GM12878 (cell line): ENCODE measurements around the gene ADGRD2. TPM values are rescaled to one million over a fixed set of nuclear protein-coding genes. Genes with fewer than 3 reads are reported as not detected.
A peak's percentile ranks its signal among the peaks of the same experiment; 100 is the strongest.

Experiments
- ATAC-seq: fragments of 200-7000 bp; cut with Tn5 transposase; 3 replicates; pipeline ENCODE4 v1.9.1; 2020; ENCODE audit warnings: mild to moderate bottlenecking, moderate library complexity
- BruUV-seq: library from RNA; stranded (reverse); fragments of 400-500 nt; replicated peaks from 2 replicates; lab custom pipeline; 2021; lab: Mats Ljungman, UMichigan
- CTCF ChIA-PET: fragments of 300-600 bp; sonication (Branson Sonifier 250); formaldehyde crosslinking; extraction: SDS; loops from one replicate; lab custom pipeline; 2021; ENCODE audit warnings: inconsistent platforms; lab: Yijun Ruan, JAX
- POLR2A ChIA-PET: fragments of 350-600 bp; formaldehyde crosslinking; extraction: SDS; loops from one replicate; lab custom pipeline; 2021; ENCODE audit warnings: inconsistent platforms; lab: Charles Lee
- RAD21 ChIA-PET: fragments of 300-600 bp; sonication (Branson Sonifier 250); formaldehyde crosslinking; loops from one replicate; lab custom pipeline; 2023; ENCODE audit warnings: antibody characterized with exemption; ENCODE audit not compliant: unreplicated experiment; lab: Charles Lee
- SMC1A ChIA-PET: fragments of 300-600 bp; sonication (Branson Sonifier 250); formaldehyde crosslinking; loops from one replicate; lab custom pipeline; 2023; ENCODE audit not compliant: unreplicated experiment, uncharacterized antibody; lab: Charles Lee
- DNase-seq: peaks from one replicate; pipeline ENCODE4 v3.0.0-alpha.2; 2011; ENCODE audit warnings: low read depth, low spot score
- FAIRE-seq: peaks from 3 replicates; lab custom pipeline; 2011; peaks lifted over from hg19 to GRCh38; lab: Jason Lieb, UNC
- H2AFZ ChIP-seq: 2 replicates; pipeline ENCODE4 v1.6.0; 2011; ENCODE audit warnings: low read depth, low read length, control low read depth; ENCODE audit not compliant: control insufficient read depth
- H3K27ac ChIP-seq: 2 replicates; pipeline ENCODE4 v1.5.1; 2011; ENCODE audit warnings: control low read depth; ENCODE audit not compliant: control insufficient read depth, insufficient read depth
- H3K27me3 ChIP-seq, 2 experiments: replicated peaks in 1 of 2; 2 replicates each; pipeline versions ENCODE4 v1.6.0 to v1.6.1; 2011; ENCODE audit warnings: low read length in 1 of 2; ENCODE audit not compliant: control insufficient read depth in 2 of 2, insufficient read depth in 2 of 2
- H3K36me3 ChIP-seq, 2 experiments: 2 replicates each; pipeline ENCODE4 v1.5.1; 2011; ENCODE audit warnings: low read length in 1 of 2; ENCODE audit not compliant: control insufficient read depth in 2 of 2, insufficient read depth in 2 of 2
- H3K4me1 ChIP-seq: 2 replicates; pipeline ENCODE4 v1.6.1; 2011; ENCODE audit warnings: mild to moderate bottlenecking, low read length, moderate library complexity, mixed read lengths; ENCODE audit not compliant: control insufficient read depth, insufficient read depth
- H3K4me2 ChIP-seq: 2 replicates; pipeline ENCODE4 v1.6.0; 2011; ENCODE audit warnings: control low read depth; ENCODE audit not compliant: control insufficient read depth, insufficient read depth
- H3K4me3 ChIP-seq: fragments of 200-600 bp; sonication (generic); 2 replicates; pipeline ENCODE4 v1.5.1; 2016
- H3K79me2 ChIP-seq: 2 replicates; pipeline ENCODE4 v1.6.0; 2011; ENCODE audit warnings: low read length; ENCODE audit not compliant: control insufficient read depth, insufficient read depth
- H3K9ac ChIP-seq: 2 replicates; pipeline ENCODE4 v1.8.0; 2011; ENCODE audit warnings: low read length, control low read depth, mixed read lengths; ENCODE audit not compliant: control insufficient read depth, insufficient read depth
- H3K9me3 ChIP-seq: replicated peaks from 3 replicates; pipeline ENCODE4 v1.5.1; 2011; ENCODE audit warnings: mild to moderate bottlenecking, low read length; ENCODE audit not compliant: control insufficient read depth, insufficient read depth
- H4K20me1 ChIP-seq: 2 replicates; pipeline ENCODE4 v1.6.0; 2011; ENCODE audit not compliant: control insufficient read depth, insufficient read depth
- ATF3 ChIP-seq: IDR thresholded peaks from 2 replicates; pipeline ENCODE4 v1.6.1; 2011; ENCODE audit warnings: low read depth, mild to moderate bottlenecking, low read length, moderate library complexity, borderline replicate concordance; ENCODE audit errors: extremely low read depth
- BCL11A ChIP-seq: IDR thresholded peaks from 2 replicates; pipeline ENCODE4 v1.6.1; 2011; ENCODE audit warnings: low read depth, low read length
- CBX3 ChIP-seq: fragments of 200-600 bp; sonication (generic); IDR thresholded peaks from 2 replicates; pipeline ENCODE4 v1.6.1; 2016; ENCODE audit warnings: low read depth, borderline replicate concordance
- CEBPB ChIP-seq, 2 experiments: fragments of 150-350 bp in 1 of 2; IDR thresholded peaks; 2 replicates each; pipeline ENCODE4 v1.6.1; 2012 to 2014; ENCODE audit warnings: low read depth in 2 of 2, low read length in 2 of 2, borderline replicate concordance in 1 of 2, inconsistent platforms in 1 of 2
- CREB1 ChIP-seq: IDR thresholded peaks from 2 replicates; pipeline ENCODE4 v1.6.1; 2012; ENCODE audit warnings: low read depth, mild to moderate bottlenecking, inconsistent platforms
- HDGF ChIP-seq: fragments of 450-650 bp; IDR thresholded peaks from 2 replicates; pipeline ENCODE4 v1.6.1; 2016; ENCODE audit warnings: antibody characterized with exemption
- IKZF2 ChIP-seq, 2 experiments: fragments of 450-650 bp; IDR thresholded peaks; 2 replicates each; pipeline ENCODE4 v1.6.1; 2017; ENCODE audit warnings: mild to moderate bottlenecking in 2 of 2, moderate library complexity in 2 of 2
- MXI1 ChIP-seq: fragments of 150-350 bp; IDR thresholded peaks from 2 replicates; pipeline ENCODE4 v1.6.1; 2011; ENCODE audit warnings: low read depth, mild to moderate bottlenecking, inconsistent platforms, low read length, improper control_type of control experiment
- NR2C1 ChIP-seq: fragments of 450-650 bp; IDR thresholded peaks from 2 replicates; pipeline ENCODE4 v1.6.1; 2017; ENCODE audit warnings: antibody characterized with exemption, mild to moderate bottlenecking, moderate library complexity
- PAX8 ChIP-seq: fragments of 450-650 bp; IDR thresholded peaks from 2 replicates; pipeline ENCODE4 v1.6.1; 2017; ENCODE audit warnings: mild to moderate bottlenecking, moderate library complexity
- REST ChIP-seq: IDR thresholded peaks from 2 replicates; pipeline ENCODE4 v1.6.1; 2012; ENCODE audit warnings: mild to moderate bottlenecking, low read depth, low read length
- RUNX3 ChIP-seq: IDR thresholded peaks from 2 replicates; pipeline ENCODE4 v1.6.1; 2012; ENCODE audit warnings: low read length, inconsistent platforms
- SPI1 ChIP-seq: IDR thresholded peaks from 2 replicates; pipeline ENCODE4 v1.6.1; 2011; ENCODE audit warnings: low read depth, mild to moderate bottlenecking, low read length, moderate library complexity, borderline replicate concordance; ENCODE audit not compliant: insufficient read depth
- SREBF2 ChIP-seq: IDR thresholded peaks from 2 replicates; pipeline ENCODE4 v1.6.1; 2012; ENCODE audit warnings: mild to moderate bottlenecking, low read length
- SRF ChIP-seq, 2 experiments: IDR thresholded peaks; 2 replicates each; pipeline ENCODE4 v1.6.1; 2011; ENCODE audit warnings: low read depth in 2 of 2, low read length in 2 of 2, mild to moderate bottlenecking in 1 of 2, moderate library complexity in 1 of 2
- SUPT20H ChIP-seq: IDR thresholded peaks from 2 replicates; pipeline ENCODE4 v1.6.1; 2011; ENCODE audit warnings: low read depth, mild to moderate bottlenecking, low read length, moderate library complexity, borderline replicate concordance; ENCODE audit not compliant: control insufficient read depth
- WRNIP1 ChIP-seq: IDR thresholded peaks from 2 replicates; pipeline ENCODE4 v1.6.1; 2011; ENCODE audit warnings: low read depth, low read length, improper control_type of control experiment, borderline replicate concordance
- YY1 ChIP-seq: IDR thresholded peaks from 2 replicates; pipeline ENCODE4 v1.6.1; 2011; ENCODE audit warnings: low read depth, mild to moderate bottlenecking, low read length
- ZSCAN29 ChIP-seq: fragments of 450-650 bp; IDR thresholded peaks from 2 replicates; pipeline ENCODE4 v1.6.1; 2017; ENCODE audit warnings: mild to moderate bottlenecking, moderate library complexity
- whole genome bisulfite sequencing: methylation state at CpG from one replicate; pipeline ENCODE4 v1.1.6; 2016; ENCODE audit warnings: low lambda C conversion rate; ENCODE audit not compliant: insufficient replicate concordance, insufficient coverage; ENCODE audit errors: missing lambda C conversion rate; 5-methylcytosine and 5-hydroxymethylcytosine counted together
- in situ Hi-C: fragments of 300-500 bp; cut with MboI; formaldehyde crosslinking; loops from 9 replicates; pipeline ENCODE4 v1.14.3; 2018; ENCODE audit warnings: mixed read lengths
- intact Hi-C: fragments of 100-400 bp; cut with micrococcal nuclease; formaldehyde crosslinking; loops from one replicate; pipeline ENCODE4 v1.14.2; 2022; ENCODE audit not compliant: unreplicated experiment
- polyA plus RNA-seq, 11 experiments: library from polyadenylated mRNA; depleted of rRNA in 4 of 11; unstranded in 6 of 11; stranded (reverse) in 5 of 11; fragments of >200 nt; fragmentation: Nextera tagmentation in 4 of 11; fragmentation: Illumina TruSeq in 1 of 11; extraction: Ambion mirVana in 4 of 11; extraction: Trizol in 1 of 11; gene quantifications; 1 replicate in 1 of 11; 2 replicates in 10 of 11; pipeline versions ENCODE4 v1.2.1 to v1.2.3, GENCODE V29; 2011 to 2016; ENCODE audit warnings: inconsistent platforms in 2 of 11, missing spikeins in 2 of 11, low read depth in 1 of 11
- total RNA-seq, 4 experiments: library from RNA; depleted of rRNA in 3 of 4; stranded (reverse); fragments of >200 nt in 3 of 4; fragmentation: Illumina TruSeq in 1 of 4; extraction: Trizol in 1 of 4; gene quantifications; 2 replicates each; pipeline versions ENCODE4 v1.2.1 to v1.2.3, GENCODE V29; 2013 to 2021
- TF ChIP-seq, protein P1 (sequence below): IDR thresholded peaks from 2 replicates; pipeline ENCODE4 v1.6.1; 2012; ENCODE audit warnings: low read depth, low read length, improper control_type of control experiment

ADGRD2 gene
- total and polyA plus RNA-seq, 10 of the 15 experiments (the other 5 are each of a cell fraction or from before 2014, with no cell fraction given) = not detected

DNA sequence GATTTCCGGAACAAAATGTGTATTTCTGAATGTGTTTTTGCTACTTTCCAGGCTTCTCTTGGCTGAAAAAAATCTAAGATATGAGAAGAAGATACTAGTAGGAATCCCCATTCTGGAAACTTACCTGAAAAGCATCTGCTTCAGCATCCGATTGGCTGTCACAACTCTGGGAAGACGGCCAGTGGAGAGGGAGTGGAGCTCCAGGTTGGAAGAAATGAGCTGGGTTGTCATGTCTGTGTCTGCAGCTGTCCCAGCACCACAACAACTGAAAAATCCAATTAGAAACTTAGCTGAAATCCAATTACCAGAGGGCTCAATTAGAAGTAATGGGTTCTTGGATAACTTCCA lies 38.0 kb upstream of the ADGRD2 start (continued):
- TF ChIP-seq SREBF2 (no peak), YY1 (no peak), CREB1 (no peak), ZSCAN29 (no peak)
- TF ChIP-seq, protein P1, sequence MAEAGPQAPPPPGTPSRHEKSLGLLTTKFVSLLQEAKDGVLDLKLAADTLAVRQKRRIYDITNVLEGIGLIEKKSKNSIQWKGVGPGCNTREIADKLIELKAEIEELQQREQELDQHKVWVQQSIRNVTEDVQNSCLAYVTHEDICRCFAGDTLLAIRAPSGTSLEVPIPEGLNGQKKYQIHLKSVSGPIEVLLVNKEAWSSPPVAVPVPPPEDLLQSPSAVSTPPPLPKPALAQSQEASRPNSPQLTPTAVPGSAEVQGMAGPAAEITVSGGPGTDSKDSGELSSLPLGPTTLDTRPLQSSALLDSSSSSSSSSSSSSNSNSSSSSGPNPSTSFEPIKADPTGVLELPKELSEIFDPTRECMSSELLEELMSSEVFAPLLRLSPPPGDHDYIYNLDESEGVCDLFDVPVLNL = no peak

DNA sequence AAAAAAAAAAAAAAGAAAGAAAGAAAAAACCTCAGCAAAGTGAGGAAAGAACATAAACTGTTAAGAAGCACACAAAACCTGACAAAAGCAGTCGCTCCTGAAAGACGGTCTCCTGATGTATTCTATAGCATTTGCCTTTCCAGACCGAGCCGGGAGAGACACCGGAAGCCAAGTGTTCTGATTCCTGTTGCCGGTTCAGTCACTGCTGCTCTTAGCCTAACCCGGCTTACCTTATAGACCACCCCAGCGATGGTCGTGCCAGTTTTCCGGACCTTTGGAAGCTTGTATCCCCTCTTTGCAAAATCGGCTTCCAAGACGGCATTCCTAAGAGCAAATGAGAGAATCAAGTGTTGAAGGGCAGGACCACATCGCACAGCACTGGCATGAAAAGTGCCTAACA lies 35.6 kb upstream of the ADGRD2 start:
- H4K20me1 ChIP-seq = no peaks in the 10 kb centered on the region
- ChIA-PET POLR2A (interaction anchor here (1.0 kb wide), 1 partner anchor 356 kb away, joined by 4 read pairs; no protein-coding TSS in a partner anchor), RAD21 (interaction anchor here (0.6 to 0.7 kb wide), 2 partner anchors 110 to 122 kb away, joined by 3 read pairs; no protein-coding TSS in a partner anchor), CTCF (interaction anchor here (0.7 to 1.3 kb wide), 4 partner anchors 12 to 130 kb away, joined by 3 read pairs; no protein-coding TSS in a partner anchor), SMC1A (interaction anchor here (0.7 to 1.5 kb wide), 4 partner anchors 13 to 109 kb away, joined by 3 to 4 read pairs (median 3); no protein-coding TSS in a partner anchor)
- no TSS peak for BruUV-seq
- peaks cover 3% of the 10 kb centered on the region; the same call in 1 of the 3 replicates for H3K9me3 ChIP-seq
- peak overlapping the region; percentile 54 for H3K27ac ChIP-seq
- in situ Hi-C loops (no loop called here), intact Hi-C loops (loop anchor here (5.0 kb wide), 3 partner anchors 68 to 353 kb away; no protein-coding TSS in a partner anchor)
- peaks cover 5% of the 10 kb centered on the region for H3K4me1 ChIP-seq
- H3K79me2 ChIP-seq = peaks cover 19% of the 10 kb centered on the region
- DNase-seq (no peak), FAIRE-seq (no peak), ATAC-seq (no peak)
- no peaks in the 10 kb centered on the region for H3K27me3 ChIP-seq
- no peak overlapping the region for H2AFZ ChIP-seq
- H3K9ac ChIP-seq = peak overlapping the region; percentile 72
- WGBS = 17% methylated on average over 13 of the region's 13 CpGs
- H3K4me3 ChIP-seq = peak overlapping the region; percentile 90
- H3K4me2 ChIP-seq = peak overlapping the region; percentile 73
- H3K36me3 ChIP-seq = peaks cover 1 to 9% of the 10 kb centered on the region in 2 experiments; a peak in 1 of 4 replicates
- no peak for TF ChIP-seq SPI1
- no peak for TF ChIP-seq WRNIP1
- no peak for TF ChIP-seq SUPT20H
- no peak for TF ChIP-seq NR2C1
- no peak for TF ChIP-seq HDGF
- TF ChIP-seq REST = no peak
- TF ChIP-seq CEBPB (IDR thresholded peaks at IDR 0.05; ENCODE audit: borderline replicate concordance in 1 of 2, low read depth in 2 of 2, low read length in 2 of 2) = no peak
- TF ChIP-seq BCL11A = no peak
- no peak for TF ChIP-seq SRF (IDR thresholded peaks at IDR 0.05; ENCODE audit: low read depth in 2 of 2, low read length in 2 of 2)
- no peak for TF ChIP-seq RUNX3
- TF ChIP-seq PAX8 = no peak
- no peak for TF ChIP-seq IKZF2 (IDR thresholded peaks at IDR 0.05)
- TF ChIP-seq ATF3 = no peak
- no peak for TF ChIP-seq MXI1
- TF ChIP-seq CBX3 = no peak
